ENCODE results near the gene AFF3.

The AFF3 gene

DNA sequence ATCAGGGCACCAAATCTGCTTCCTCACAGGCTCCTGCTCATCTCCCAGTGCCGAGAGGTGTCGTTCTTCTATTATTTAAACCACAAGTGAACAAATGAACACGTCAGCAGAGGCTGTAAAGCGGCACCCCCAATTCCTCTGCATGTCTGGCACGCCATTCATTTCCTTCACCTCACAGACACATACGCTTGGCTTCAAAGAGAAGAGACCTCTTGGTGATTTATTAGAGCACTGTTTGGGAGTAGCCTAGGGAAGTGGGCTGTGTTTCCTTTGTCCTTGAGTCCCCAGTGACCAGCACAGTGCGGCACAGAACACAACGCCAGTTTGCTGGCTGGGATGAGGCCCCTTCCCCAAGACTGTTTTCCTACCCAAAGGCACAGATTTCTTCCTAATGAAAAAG is 468.3 kb downstream of the AFF3 start:
- Histone ChIP-seq H3K27ac (ENCODE audit: low read length) (no peak overlapping the region), H3K4me1 (ENCODE audit: low read length) (peaks cover 16% of the 10 kb centered on the region), H3K4me3 (ENCODE audit: low read length) (no peak overlapping the region), H2AFZ (ENCODE audit: low read depth, low read length) (no peak overlapping the region), H3K79me2 (ENCODE audit: low read length) (no peaks in the 10 kb centered on the region), H3K9me3 (ENCODE audit: insufficient read depth, low read length) (no peaks in the 10 kb centered on the region), H3K36me3 (replicated peaks; ENCODE audit: low read depth, low read length) (peaks cover 7% of the 10 kb centered on the region), H3K4me2 (ENCODE audit: low read length) (no peak overlapping the region), H4K20me1 (ENCODE audit: insufficient read depth, low read length) (no peaks in the 10 kb centered on the region; the same call in 1 of the 2 replicates), H3K27me3 (ENCODE audit: low read depth, low read length) (no peaks in the 10 kb centered on the region), H3K9ac (ENCODE audit: low read length) (no peak overlapping the region)
- no peak for TF ChIP-seq EZH2phosphoT487 (IDR thresholded peaks at IDR 0.05; ENCODE audit: low read depth)
- TF ChIP-seq, protein P1, sequence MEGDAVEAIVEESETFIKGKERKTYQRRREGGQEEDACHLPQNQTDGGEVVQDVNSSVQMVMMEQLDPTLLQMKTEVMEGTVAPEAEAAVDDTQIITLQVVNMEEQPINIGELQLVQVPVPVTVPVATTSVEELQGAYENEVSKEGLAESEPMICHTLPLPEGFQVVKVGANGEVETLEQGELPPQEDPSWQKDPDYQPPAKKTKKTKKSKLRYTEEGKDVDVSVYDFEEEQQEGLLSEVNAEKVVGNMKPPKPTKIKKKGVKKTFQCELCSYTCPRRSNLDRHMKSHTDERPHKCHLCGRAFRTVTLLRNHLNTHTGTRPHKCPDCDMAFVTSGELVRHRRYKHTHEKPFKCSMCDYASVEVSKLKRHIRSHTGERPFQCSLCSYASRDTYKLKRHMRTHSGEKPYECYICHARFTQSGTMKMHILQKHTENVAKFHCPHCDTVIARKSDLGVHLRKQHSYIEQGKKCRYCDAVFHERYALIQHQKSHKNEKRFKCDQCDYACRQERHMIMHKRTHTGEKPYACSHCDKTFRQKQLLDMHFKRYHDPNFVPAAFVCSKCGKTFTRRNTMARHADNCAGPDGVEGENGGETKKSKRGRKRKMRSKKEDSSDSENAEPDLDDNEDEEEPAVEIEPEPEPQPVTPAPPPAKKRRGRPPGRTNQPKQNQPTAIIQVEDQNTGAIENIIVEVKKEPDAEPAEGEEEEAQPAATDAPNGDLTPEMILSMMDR (IDR thresholded peaks at IDR 0.05; ENCODE audit: low read depth, low read length), result no peak

DNA sequence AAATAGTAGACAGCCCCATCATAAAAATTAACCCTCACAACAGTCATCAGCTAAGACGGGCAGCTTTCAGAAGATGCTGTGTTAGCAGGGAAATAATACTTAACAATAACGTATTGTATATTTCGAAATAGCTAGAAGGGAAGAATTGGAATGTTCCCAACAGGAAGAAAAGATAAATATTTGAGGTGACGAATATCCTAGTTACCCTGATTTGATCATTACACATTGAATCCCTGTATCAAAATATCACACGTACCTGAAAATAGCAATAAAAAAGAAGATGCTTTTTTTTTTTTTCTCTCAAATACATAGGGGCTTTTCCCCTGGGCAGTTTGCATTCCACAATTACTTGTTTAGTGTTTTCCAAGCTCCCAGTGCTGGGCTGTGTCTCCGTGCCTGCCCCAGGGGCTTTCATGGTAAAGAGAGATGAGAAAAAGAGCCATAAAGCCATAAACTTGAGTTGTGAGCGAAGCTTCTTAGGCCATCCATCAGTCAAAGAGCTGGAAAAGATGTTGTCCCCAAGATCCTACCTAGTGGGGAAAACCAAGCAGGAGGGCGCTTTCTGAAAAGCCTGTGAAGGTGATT is 469.5 kb downstream of the AFF3 start:
- H3K9ac ChIP-seq (ENCODE audit: low read length), result no peak overlapping the region
- H3K27me3 ChIP-seq (ENCODE audit: low read depth, low read length), result no peaks in the 10 kb centered on the region
- no peak overlapping the region for H2AFZ ChIP-seq (ENCODE audit: low read depth, low read length)
- no peak overlapping the region for H3K27ac ChIP-seq (ENCODE audit: low read length)
- TF ChIP-seq, protein P1 (IDR thresholded peaks at IDR 0.05; ENCODE audit: low read depth, low read length), result no peak
- no peak for TF ChIP-seq EZH2phosphoT487 (IDR thresholded peaks at IDR 0.05; ENCODE audit: low read depth)
- H3K4me3 ChIP-seq (ENCODE audit: low read length), result no peak overlapping the region
- H4K20me1 ChIP-seq (ENCODE audit: insufficient read depth, low read length), result no peaks in the 10 kb centered on the region; the same call in 1 of the 2 replicates
- no peaks in the 10 kb centered on the region for H3K9me3 ChIP-seq (ENCODE audit: insufficient read depth, low read length)
- H3K4me1 ChIP-seq (ENCODE audit: low read length), result peaks cover 16% of the 10 kb centered on the region
- H3K4me2 ChIP-seq (ENCODE audit: low read length), result no peak overlapping the region
- H3K79me2 ChIP-seq (ENCODE audit: low read length), result no peaks in the 10 kb centered on the region
- peaks cover 6% of the 10 kb centered on the region for H3K36me3 ChIP-seq (replicated peaks; ENCODE audit: low read depth, low read length)

DNA sequence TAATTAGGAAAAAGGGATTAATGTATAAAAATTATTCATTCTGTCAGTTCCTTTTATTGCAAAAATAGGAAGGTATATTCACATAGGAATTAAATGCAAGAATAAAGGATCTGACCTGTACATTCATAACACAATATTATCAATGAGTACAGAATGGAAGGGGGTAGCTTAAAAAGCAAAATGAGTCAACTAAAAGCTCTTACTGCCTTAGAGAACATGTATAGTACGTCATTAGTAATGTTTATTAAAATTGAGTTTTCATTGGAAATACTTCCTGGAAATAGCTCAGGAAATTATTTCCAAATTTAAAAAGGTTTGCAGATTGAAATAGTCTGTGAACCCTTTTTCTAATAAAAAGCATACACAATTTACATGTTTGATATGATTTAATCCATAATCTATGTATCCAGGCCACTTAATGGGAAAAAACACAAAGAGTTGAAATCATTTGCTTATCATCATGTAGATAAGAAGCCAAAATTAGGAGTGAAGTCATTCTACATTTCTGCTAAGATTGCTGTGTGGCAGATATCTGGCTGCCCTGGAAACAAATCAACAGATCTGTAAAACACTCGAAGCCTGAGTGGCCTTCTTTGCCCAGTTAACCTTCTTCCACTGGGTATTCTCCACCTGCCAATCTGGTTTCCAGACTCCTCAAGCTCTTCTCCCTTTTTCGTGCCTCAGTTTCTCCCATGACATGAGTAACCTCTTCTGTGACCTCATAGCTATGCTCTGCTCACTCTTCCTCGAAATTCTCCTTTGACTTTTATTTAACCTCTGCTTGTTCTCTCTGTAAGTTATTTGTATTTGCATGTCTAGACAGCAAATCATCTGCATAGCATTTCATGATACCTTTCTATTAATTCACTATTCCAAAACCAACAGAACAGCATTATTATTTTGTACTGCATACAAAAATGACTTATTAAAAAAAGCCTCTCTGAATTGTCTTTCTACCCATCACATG is 471.3 kb downstream of the AFF3 start:
- peaks cover 16% of the 10 kb centered on the region for H3K4me1 ChIP-seq (ENCODE audit: low read length)
- TF ChIP-seq EZH2phosphoT487 (IDR thresholded peaks at IDR 0.05; ENCODE audit: low read depth), result no peak
- TF ChIP-seq, protein P1 (IDR thresholded peaks at IDR 0.05; ENCODE audit: low read depth, low read length), result no peak
- no peak overlapping the region for H3K4me3 ChIP-seq (ENCODE audit: low read length)
- no peaks in the 10 kb centered on the region for H3K27me3 ChIP-seq (ENCODE audit: low read depth, low read length)
- no peak overlapping the region for H3K27ac ChIP-seq (ENCODE audit: low read length)
- no peaks in the 10 kb centered on the region; the same call in 1 of the 2 replicates for H4K20me1 ChIP-seq (ENCODE audit: insufficient read depth, low read length)
- no peaks in the 10 kb centered on the region for H3K9me3 ChIP-seq (ENCODE audit: insufficient read depth, low read length)
- no peak overlapping the region for H3K9ac ChIP-seq (ENCODE audit: low read length)
- H2AFZ ChIP-seq (ENCODE audit: low read depth, low read length), result no peak overlapping the region
- H3K36me3 ChIP-seq (replicated peaks; ENCODE audit: low read depth, low read length), result peaks cover 6% of the 10 kb centered on the region
- no peaks in the 10 kb centered on the region for H3K79me2 ChIP-seq (ENCODE audit: low read length)
- H3K4me2 ChIP-seq (ENCODE audit: low read length), result no peak overlapping the region

DNA sequence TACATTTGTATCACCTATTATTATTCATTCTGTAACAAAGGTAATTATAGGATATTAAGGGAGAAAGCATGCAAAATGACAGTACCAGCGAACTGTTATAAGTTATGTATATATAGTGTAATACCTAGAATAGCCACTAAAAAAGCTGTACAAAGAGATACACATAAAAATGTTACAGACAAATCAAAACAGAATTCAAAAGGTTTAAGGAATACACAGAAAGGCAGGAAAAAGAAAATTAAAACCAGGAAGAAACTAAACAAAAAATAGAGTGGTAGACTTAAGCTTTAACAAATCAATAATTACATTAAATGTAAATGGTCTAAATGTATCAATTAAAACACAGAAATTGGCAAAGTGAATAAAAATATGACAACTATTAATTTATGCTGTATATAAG is 476.1 kb downstream of the AFF3 start:
- Histone ChIP-seq H2AFZ (ENCODE audit: low read depth, low read length) (no peak overlapping the region), H3K36me3 (replicated peaks; ENCODE audit: low read depth, low read length) (peaks cover 18% of the 10 kb centered on the region), H3K4me3 (ENCODE audit: low read length) (no peak overlapping the region), H3K9ac (ENCODE audit: low read length) (no peak overlapping the region), H3K9me3 (ENCODE audit: insufficient read depth, low read length) (no peaks in the 10 kb centered on the region), H3K79me2 (ENCODE audit: low read length) (no peaks in the 10 kb centered on the region), H3K4me2 (ENCODE audit: low read length) (no peak overlapping the region), H3K4me1 (ENCODE audit: low read length) (peaks cover 1% of the 10 kb centered on the region; the same call in 1 of the 2 replicates), H4K20me1 (ENCODE audit: insufficient read depth, low read length) (no peaks in the 10 kb centered on the region), H3K27ac (ENCODE audit: low read length) (no peak overlapping the region), H3K27me3 (ENCODE audit: low read depth, low read length) (no peaks in the 10 kb centered on the region)
- no peak for TF ChIP-seq EZH2phosphoT487 (IDR thresholded peaks at IDR 0.05; ENCODE audit: low read depth)
- TF ChIP-seq, protein P1 (IDR thresholded peaks at IDR 0.05; ENCODE audit: low read depth, low read length), result no peak; the same call in 1 of the 2 replicates
